GM19238 (cell line): ENCODE data around the gene BRSK1.

Experiments
- DNase-seq: peaks from one replicate; pipeline ENCODE4 v3.0.0; 2011; ENCODE audit warnings: low spot score; ENCODE audit not compliant: insufficient read length

The BRSK1 gene

DNA sequence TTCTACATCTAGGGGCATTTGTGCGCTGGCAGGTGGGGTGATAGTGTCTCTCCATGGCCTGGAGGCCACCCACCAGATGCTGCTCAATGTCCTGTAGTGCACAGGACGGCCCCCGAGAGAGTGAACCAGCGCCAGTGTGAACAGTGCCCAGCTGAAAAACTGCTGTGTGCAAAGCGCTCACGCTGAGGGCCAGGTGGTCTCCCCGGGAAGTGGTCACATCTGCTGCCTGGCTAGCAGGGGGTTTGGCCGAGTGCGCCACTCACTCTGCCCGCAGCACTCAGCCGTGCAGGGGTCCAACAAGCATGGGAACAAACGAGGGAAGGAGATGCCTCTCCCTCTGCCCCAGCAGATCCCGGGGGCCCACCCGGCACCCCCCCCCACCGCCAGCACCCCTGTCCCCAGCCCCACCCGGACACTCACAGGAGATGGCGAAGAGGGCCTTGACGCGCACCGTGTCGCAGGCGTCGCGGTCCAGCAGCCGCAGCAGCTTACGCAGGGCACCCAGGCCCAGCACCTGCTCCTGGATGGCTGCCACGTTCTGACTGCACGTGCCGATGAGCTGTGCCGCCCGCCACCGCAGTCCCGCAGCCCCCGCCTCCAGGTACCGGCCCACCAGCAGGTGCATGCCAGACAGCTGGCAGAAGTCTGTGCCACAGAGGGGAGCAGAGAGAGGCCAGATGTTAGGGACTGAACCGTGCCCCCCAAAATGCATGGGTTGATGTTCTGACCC lies 9.7 kb upstream of the BRSK1 start:
- no peak for DNase-seq

DNA sequence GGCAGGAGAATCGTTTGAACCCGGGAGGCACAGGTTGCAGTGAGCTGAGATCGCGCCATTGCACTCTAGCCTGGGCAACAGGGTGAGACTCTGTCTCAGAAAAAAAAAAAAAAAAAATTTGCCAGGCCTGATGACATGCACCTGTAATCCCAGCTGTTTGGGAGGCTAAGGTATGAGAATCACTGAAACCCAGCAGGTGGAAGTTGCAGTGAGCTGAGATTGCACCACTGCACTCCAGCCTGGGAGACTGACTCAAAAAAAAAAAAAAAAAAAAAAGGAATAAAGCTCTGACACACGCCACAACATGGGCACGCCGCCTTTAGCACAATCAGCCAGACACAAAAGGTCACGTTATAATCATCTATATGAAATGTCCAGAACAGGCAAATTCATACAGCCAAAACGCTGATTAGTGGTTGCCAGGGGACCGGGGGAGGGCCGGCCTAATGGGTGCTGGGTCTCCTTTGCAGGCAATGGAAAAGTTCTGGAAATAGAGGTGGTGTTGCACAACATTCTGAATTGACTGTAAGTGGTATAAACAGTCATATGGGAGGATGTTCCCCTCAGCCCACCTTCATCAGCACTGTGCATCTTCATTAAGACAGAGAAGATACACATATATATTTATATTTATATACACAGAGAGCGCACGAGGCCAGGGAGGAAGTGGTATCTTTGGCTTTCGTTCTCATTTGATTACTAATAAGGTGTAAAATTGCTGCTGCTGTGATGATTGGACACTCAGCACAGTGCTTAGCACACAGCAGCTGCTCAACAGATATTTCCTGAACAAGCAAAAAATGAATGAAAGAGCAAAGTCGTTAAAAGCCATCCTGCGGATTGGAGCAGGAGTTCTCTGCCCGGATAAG lies 7.7 kb upstream of the BRSK1 start:
- DNase-seq = peak; percentile 56

DNA sequence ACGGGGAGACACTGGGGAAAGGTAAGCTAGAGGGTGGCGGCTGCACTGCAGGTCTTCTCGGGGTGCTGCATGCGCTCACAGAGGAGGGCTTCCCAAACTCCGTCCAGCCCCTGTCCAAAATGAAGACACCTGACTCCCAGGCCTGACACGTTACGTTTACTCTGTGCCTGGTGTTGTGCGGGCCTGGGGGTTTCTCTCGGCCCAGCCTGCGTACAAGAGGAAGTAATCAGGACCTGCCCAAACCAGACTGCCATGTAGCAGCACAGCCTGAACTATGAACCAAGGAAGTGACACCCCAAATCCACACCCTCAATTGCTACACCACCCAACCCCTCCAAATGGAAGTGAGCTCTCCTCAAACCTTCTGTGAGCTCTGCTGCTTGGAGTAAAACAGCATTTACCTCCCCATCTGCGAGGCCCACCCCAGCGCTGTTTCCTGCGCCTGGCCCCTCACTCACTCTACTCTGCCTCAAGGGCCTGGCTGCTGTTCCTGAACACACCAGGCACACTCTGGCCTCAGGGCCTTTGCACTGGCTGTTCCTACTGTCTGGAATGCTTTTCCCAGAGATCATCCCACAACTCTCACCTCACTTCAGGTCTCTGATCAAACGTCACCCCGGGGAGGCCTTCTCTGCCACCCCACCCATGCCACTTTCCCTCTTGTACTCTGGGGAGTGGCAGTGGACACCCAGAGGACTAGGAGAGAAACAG lies 6.9 kb upstream of the BRSK1 start:
- DNase-seq = no peak

- no peak for DNase-seq
Observed at GRCh38 chr19:55277494-55277893, 6.3 kb upstream of the BRSK1 start.

GRCh38 chr19:55278391-55279135 lies 5.2 kb upstream of the BRSK1 start:
- DNase-seq = no peak

- DNase-seq = no peak
Observed at GRCh38 chr19:55279340-55279739, 4.5 kb upstream of the BRSK1 start.

DNA sequence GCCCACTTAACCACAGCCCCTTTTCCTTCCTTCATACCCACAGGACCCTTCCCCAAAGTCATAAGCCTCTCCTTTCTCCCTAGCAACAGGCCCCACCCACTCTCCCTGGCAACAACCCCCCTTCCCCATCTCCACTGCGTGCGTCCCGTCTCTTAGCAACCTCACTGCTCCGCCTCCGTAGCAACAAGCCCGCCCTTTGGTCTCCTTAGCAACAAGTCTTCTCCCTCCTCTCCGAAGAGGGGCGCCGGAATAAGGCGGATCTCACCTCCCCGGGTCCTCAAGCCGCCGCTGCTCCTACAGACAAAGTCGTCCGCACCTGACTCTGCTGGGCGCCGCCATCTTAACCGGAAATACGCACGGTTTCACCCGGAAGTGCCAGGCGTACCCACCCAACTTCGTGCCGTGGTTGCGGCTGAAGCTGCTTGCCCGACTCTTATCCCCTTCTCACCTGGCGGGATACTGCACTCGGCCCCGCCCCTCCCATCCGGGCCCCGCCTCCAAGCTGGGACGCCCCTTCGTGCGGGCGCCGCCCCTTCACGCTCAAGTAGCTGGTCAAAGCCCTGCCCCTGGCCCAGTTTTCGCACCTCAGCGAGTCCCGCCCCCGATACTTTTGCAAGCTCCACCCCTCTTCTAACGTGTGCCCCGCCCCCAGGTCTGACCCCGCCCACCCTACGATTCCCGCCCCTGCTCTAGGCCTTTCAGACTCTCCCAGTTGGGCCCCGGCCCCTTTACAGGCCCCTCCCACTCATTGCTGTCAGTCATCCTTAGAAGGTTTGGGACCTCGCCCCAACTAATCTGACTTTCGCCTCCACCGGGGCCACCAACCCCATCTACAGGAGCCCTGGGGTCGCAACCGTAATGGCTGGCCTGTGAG lies 3.8 kb upstream of the BRSK1 start, which contains the start of gene HSPBP1:
Gene HSPBP1, minus strand, starts transcription at position 341 of the 874 bp plus-strand sequence. CDS start 502 bp downstream, outside the sequence.
- DNase-seq = peak; percentile 89

GRCh38 chr19:55284405-55285058 lies 735 bp downstream of the BRSK1 start:
- DNase-seq = no peak

GRCh38 chr19:55285229-55285890 lies 1.6 kb downstream of the BRSK1 start:
- DNase-seq = no peak

- no peak for DNase-seq
Observed at GRCh38 chr19:55287361-55288079, 3.7 kb downstream of the BRSK1 start.

DNA sequence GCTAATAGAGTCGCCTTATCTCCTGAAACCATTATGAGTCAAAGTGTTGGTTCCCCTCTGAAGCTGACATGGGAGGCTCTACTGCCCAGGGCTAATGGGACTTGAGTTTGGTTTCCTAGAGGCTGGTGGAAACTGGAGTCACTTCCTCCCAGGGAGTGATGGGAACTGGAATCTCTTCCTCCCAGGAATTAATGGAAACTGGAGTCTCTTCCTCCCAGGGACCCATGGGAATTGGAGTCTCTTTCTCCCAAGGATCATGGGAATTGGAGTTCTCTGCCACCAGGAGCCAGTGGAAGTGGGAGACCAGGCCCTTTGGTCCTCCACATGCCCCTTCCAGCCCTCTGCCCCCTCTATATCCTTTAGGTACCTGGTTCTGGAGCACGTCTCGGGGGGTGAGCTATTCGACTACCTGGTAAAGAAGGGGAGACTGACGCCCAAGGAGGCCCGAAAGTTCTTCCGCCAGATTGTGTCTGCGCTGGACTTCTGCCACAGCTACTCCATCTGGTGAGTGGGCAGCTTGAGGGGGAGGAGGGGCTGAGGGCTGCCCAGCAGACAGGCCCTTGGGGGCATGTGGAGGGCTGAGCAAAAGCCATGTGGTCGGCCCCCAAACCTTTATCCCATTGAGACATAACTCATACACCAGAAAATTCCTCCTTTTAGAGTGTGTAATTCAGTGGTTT lies 5.5 kb downstream of the BRSK1 start:
- DNase-seq = no peak

GRCh38 chr19:55297267-55297666 lies 13.5 kb downstream of the BRSK1 start:
- no peak for DNase-seq

DNA sequence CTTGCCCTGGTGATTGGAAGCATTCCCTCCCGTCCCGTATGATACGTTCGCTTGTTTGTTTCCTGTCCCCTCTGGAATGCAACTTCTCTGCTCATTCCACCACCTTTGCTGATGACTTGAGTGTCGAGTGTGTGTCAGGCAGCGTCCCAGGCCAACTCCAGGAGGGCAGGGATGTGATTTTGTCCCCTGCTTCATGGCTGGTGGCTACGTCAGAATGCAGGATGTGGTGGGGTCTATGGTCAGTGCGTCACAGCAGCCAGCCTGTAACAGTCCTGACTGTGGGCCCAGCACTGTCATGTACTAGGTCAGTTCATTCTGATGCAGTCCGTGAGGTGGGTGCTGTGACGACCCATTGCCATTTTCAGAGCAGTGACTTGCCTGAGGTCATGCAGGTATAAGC lies 16.2 kb downstream of the BRSK1 start:
- DNase-seq = no peak

DNA sequence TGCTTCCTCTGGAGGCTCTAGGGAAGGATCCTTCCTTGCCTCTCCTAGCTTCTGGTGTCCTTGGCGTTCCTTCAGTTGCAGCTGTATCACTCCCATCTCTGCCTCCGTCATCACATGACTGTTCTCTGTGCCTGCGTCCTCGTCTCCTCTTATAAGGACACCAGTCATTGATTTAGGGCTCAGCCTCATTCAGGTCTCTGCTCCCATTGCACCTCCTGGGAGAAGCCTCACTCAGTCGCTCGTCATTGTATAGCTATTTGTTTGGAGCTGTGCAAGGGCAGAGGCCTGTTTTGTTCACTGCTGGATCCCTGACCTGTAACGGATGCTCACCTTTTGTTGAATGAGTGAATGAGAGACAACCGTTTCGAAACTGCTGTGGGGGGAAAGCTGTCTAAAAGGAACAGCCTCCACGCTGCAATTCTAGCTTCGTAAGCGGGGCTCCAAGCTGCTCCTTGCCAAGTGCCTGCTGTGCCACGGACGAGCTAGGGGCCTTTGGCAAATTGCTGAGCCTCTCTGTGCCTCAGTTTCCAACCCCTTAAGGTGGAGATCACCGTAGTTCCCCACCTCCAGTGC lies 17.2 kb downstream of the BRSK1 start:
- no peak for DNase-seq

DNA sequence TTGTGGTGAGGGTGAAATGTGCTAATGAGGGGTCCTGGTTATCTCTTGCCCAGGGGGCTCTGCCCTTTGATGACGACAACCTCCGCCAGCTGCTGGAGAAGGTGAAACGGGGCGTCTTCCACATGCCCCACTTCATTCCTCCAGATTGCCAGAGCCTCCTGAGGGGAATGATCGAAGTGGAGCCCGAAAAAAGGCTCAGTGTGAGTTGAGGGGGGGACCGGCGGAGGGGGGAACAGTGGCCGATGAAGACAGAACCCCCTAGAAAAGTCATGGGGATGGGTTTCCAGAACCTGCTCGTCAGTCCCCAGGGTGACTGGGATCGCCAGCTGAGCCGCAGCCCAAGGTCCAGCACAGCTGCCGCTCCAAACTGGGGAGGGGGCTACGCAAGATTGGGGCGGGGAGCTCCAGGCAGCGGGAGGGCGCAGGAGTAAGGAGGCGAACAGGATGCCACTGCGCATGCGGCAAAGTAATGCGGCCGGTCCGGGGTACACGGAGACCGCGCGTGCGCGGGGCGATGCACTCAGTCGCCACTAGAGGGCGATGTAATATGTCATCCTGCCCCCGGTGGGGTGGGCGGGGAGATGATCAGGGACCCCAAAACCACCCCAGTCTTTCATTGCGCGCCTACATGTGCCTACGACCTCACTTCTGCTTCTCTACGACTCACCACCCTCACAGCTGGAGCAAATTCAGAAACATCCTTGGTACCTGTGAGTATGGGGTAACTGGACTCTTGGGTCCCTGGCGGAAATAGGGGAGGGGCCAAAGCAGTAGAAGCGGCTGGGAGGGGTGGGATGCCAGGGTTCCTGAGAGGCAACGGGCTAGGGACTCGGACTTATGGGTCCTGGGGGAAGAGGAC lies 17.9 kb downstream of the BRSK1 start:
- DNase-seq = peak; percentile 99

DNA sequence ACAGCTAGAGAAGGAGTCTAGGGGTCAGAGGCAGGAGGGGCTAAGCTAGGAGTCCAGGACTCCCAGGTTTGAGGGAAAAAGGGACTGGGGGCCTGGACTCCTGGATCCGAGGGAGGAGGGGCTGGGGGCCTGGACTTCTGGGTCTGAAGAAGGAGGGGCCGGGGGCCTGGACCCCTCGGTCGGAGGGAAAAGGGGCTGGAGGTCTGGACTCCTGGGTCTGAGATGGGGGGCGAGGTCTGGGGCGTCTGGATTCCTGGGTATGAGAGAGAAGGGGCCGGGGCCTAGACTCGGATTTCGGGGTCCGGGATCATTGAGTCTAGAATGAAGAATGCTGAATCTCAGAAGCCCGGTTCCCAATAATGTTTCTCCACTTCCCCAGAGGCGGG lies 18.5 kb downstream of the BRSK1 start:
- no peak for DNase-seq

DNA sequence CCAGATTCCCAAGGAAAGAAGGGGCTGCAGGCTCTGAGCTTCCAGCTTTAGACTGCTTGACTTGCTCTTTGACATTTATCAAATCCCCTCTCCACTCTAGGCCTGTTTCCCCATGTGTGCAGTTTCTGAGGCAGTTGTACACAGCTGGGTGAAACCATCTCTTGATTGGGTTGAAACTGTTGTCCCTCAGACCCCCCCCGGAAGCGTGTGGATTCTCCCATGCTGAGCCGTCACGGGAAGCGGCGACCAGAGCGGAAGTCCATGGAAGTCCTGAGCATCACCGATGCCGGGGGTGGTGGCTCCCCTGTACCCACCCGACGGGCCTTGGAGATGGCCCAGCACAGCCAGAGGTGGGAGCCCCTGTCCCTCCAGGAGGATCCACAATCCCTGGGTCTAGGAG lies 19.7 kb downstream of the BRSK1 start:
- no peak for DNase-seq
